OCI-LY7 (cell line): Measurements from ENCODE around the gene ABCA2. TPM values are rescaled to one million over a fixed set of nuclear protein-coding genes. Genes with fewer than 3 reads are reported as not detected.

Experiments
- BruUV-seq: library from RNA; stranded (reverse); fragments of 400-500 nt; replicated peaks from 2 replicates; lab custom pipeline; 2021; lab: Mats Ljungman, UMichigan
- CTCF ChIA-PET: fragments of 300-600 bp; sonication (Branson Sonifier 250); formaldehyde crosslinking; loops from one replicate; lab custom pipeline; 2022; ENCODE audit warnings: antibody characterized with exemption; ENCODE audit not compliant: unreplicated experiment; lab: Charles Lee
- POLR2A ChIA-PET: fragments of 300-600 bp; sonication (Branson Sonifier 250); formaldehyde crosslinking; loops from one replicate; lab custom pipeline; 2022; ENCODE audit warnings: antibody characterized with exemption; lab: Charles Lee
- DNase-seq: peaks from one replicate; pipeline ENCODE4 v3.0.0-alpha.2; 2015; ENCODE audit warnings: low spot score
- H2AFZ ChIP-seq: fragments of 200-600 bp; sonication (generic), shearing (Covaris generic); 2 replicates; pipeline ENCODE4 v1.6.1; 2014; ENCODE audit warnings: mild to moderate bottlenecking, antibody characterized with exemption, low read length, moderate library complexity
- H3K27ac ChIP-seq: fragments of 200-600 bp; sonication (generic); 2 replicates; pipeline ENCODE4 v1.5.1; 2014; ENCODE audit warnings: mixed run types, low read depth, mild to moderate bottlenecking, moderate library complexity, low read length, inconsistent platforms; ENCODE audit not compliant: poor library complexity, severe bottlenecking
- H3K36me3 ChIP-seq: fragments of 200-600 bp; sonication (generic); 2 replicates; pipeline ENCODE4 v1.6.1; 2014; ENCODE audit warnings: mild to moderate bottlenecking, antibody characterized with exemption, low read length, moderate library complexity, mixed read lengths; ENCODE audit not compliant: insufficient read depth
- H3K4me1 ChIP-seq: fragments of 200-600 bp; sonication (generic); 2 replicates; pipeline ENCODE4 v1.5.1; 2014; ENCODE audit warnings: mild to moderate bottlenecking, low read length; ENCODE audit not compliant: insufficient read depth, poor library complexity, severe bottlenecking
- H3K4me2 ChIP-seq: fragments of 200-600 bp; sonication (generic); 2 replicates; pipeline ENCODE4 v1.6.1; 2014; ENCODE audit warnings: mild to moderate bottlenecking, low read length
- H3K4me3 ChIP-seq: fragments of 200-600 bp; sonication (generic); 2 replicates; pipeline ENCODE4 v1.5.1; 2014; ENCODE audit warnings: mild to moderate bottlenecking, low read depth, low read length; ENCODE audit not compliant: poor library complexity, severe bottlenecking
- H3K79me2 ChIP-seq: fragments of 200-600 bp; sonication (generic); 2 replicates; pipeline ENCODE4 v1.6.1; 2016; ENCODE audit warnings: low read depth, mild to moderate bottlenecking, low read length, moderate library complexity, mixed read lengths; ENCODE audit not compliant: insufficient read depth
- H3K9me2 ChIP-seq: fragments of 200-600 bp; sonication (generic); 2 replicates; pipeline ENCODE4 v1.6.1; 2016; ENCODE audit warnings: mild to moderate bottlenecking, low read length, mixed read lengths; ENCODE audit not compliant: insufficient read depth
- H3K9me3 ChIP-seq: fragments of 200-600 bp; sonication (generic); 2 replicates; pipeline ENCODE4 v1.6.1; 2014; ENCODE audit warnings: mild to moderate bottlenecking, mixed run types, low read length, mixed read lengths
- H4K20me1 ChIP-seq: fragments of 200-600 bp; sonication (generic); 2 replicates; pipeline ENCODE4 v1.6.1; 2014; ENCODE audit warnings: mild to moderate bottlenecking, antibody characterized with exemption, low read length, moderate library complexity, mixed read lengths; ENCODE audit not compliant: insufficient read depth
- CTCF ChIP-seq: fragments of 200-600 bp; sonication (generic); conservative IDR thresholded peaks from 2 replicates; pipeline ENCODE4 v1.5.1; 2014; ENCODE audit warnings: mild to moderate bottlenecking, antibody characterized with exemption, low read length, moderate library complexity, mixed read lengths
- EZH2phosphoT487 ChIP-seq: fragments of 200-600 bp; sonication (generic); IDR thresholded peaks from 2 replicates; pipeline ENCODE4 v1.6.1; 2018; ENCODE audit warnings: low read depth, borderline replicate concordance, mild to moderate bottlenecking, mixed run types, antibody characterized with exemption, low read length, moderate library complexity, mixed read lengths
- intact Hi-C: fragments of 100-400 bp; cut with micrococcal nuclease; formaldehyde crosslinking; loops from one replicate; pipeline ENCODE4 v1.10.0; 2022; ENCODE audit not compliant: unreplicated experiment
- total RNA-seq, 2 experiments: library from RNA; depleted of rRNA in 1 of 2; stranded (reverse); fragments of >200 nt in 1 of 2; shearing (Covaris generic) in 1 of 2; gene quantifications; 2 replicates each; pipeline ENCODE4 v1.2.3, GENCODE V29; 2014 to 2022

Gene ABCA2
- total RNA-seq, 2 experiments from 2014 or later: 4.1 to 10.6 TPM

GRCh38 chr9:137070201-137070905 lies 42.3 kb upstream of the ABCA2 start, which contains the start of gene SAPCD2:
SAPCD2 (minus strand) TSS chr9:137070557; CDS start chr9:137070460, 97 bp downstream.
- H3K79me2 ChIP-seq: peaks cover 14% of the 10 kb centered on the region; the same call in 1 of the 2 replicates
- BruUV-seq: TSS peak; percentile 79
- intact Hi-C loops: loop anchor here (1.0 kb wide), 1 partner anchor 16 kb away; the partner anchor contains the start of gene MAN1B1
- no peaks in the 10 kb centered on the region for H4K20me1 ChIP-seq
- peaks cover 29% of the 10 kb centered on the region for H3K4me1 ChIP-seq
- CTCF ChIA-PET: interaction anchor here (0.7 kb wide), 1 partner anchor 59 kb away, joined by 3 read pairs; no protein-coding TSS in a partner anchor
- POLR2A ChIA-PET: interaction anchor here (0.5 to 3.1 kb wide), 12 partner anchors 14 to 251 kb away, joined by 3 to 13 read pairs (median 4); partner anchors contain the start of genes ABCA2, MAN1B1 and TUBB4B
- no peak for TF ChIP-seq EZH2phosphoT487
- TF ChIP-seq CTCF: no peak
- H3K36me3 ChIP-seq: 0 out of 2 replicates have a peak, but pooled peaks cover 2% of the 10 kb centered on the region
- peak within 1 kb of the TSS; percentile 57 for H3K27ac ChIP-seq
- H2AFZ ChIP-seq: peak within 1 kb of the TSS; percentile 63; the same call in 1 of the 2 replicates
- DNase-seq: peak; percentile 95
- no peaks in the 10 kb centered on the region for H3K9me3 ChIP-seq
- H3K4me3 ChIP-seq: peak within 1 kb of the TSS; percentile 75
- no peaks in the 10 kb centered on the region for H3K9me2 ChIP-seq
- H3K4me2 ChIP-seq: peak within 1 kb of the TSS; percentile 86

GRCh38 chr9:137069508-137070091 lies 41.6 kb upstream of the ABCA2 start:
- intact Hi-C loops: loop anchor here (1.0 to 2.0 kb wide), 4 partner anchors 17 to 167 kb away; partner anchors contain the start of genes DPP7, MAN1B1 and RNF224
- Histone ChIP-seq H3K79me2 (peaks cover 14% of the 10 kb centered on the region; the same call in 1 of the 2 replicates), H3K36me3 (peaks cover 9% of the 10 kb centered on the region; the same call in 1 of the 2 replicates), H4K20me1 (no peaks in the 10 kb centered on the region), H3K4me1 (peaks cover 24% of the 10 kb centered on the region), H3K4me2 (peak overlapping the region; percentile 86), H2AFZ (no peak overlapping the region), H3K27ac (peak overlapping the region; percentile 57), H3K4me3 (peak overlapping the region; percentile 75), H3K9me2 (no peaks in the 10 kb centered on the region), H3K9me3 (no peaks in the 10 kb centered on the region)
- POLR2A ChIA-PET: interaction anchor here (0.7 to 3.1 kb wide), 7 partner anchors 15 to 252 kb away, joined by 3 to 13 read pairs (median 4); partner anchors contain the start of genes ABCA2, MAN1B1 and TUBB4B
- DNase-seq: peak; percentile 56
- CTCF ChIA-PET: interaction anchor here (0.7 to 0.9 kb wide), 2 partner anchors 23 to 60 kb away, joined by 3 read pairs; no protein-coding TSS in a partner anchor
- no TSS peak for BruUV-seq
- TF ChIP-seq EZH2phosphoT487 (no peak), CTCF (no peak)
